ENCODE data around the gene NPDC1.

The NPDC1 gene

GRCh38 chr9:137085920-137086530, 40.0 kb upstream of the NPDC1 start:
- ChIA-PET POLR2A (no interaction called here), CTCF (interaction anchor here (1.2 to 3.1 kb wide), 7 partner anchors 12 to 57 kb away, joined by 3 to 11 read pairs (median 4); partner anchors contain the start of gene SAPCD2)
- WGBS (ENCODE audit: insufficient coverage): under 1% methylated on average over 58 of the region's 58 CpGs
- no peaks in the 10 kb centered on the region for H3K27me3 ChIP-seq (replicated peaks in 2 of 5; ENCODE audit: control insufficient read depth in 4 of 5, insufficient read depth in 5 of 5, low read length in 4 of 5)
- peaks cover 8 to 29% (median 21%) of the 10 kb centered on the region in 4 experiments for H3K4me1 ChIP-seq (ENCODE audit: control extremely low read depth in 1 of 4, control insufficient read depth in 4 of 4, insufficient read depth in 4 of 4, low read length in 3 of 4)
- H3K9me3 ChIP-seq (ENCODE audit: control extremely low read depth in 1 of 5, control insufficient read depth in 4 of 5, insufficient read depth in 2 of 5, low read depth in 1 of 5, low read length in 4 of 5): no peaks in the 10 kb centered on the region
- peak overlapping the region in 1 of 2 experiments; percentile 77 for H3K27ac ChIP-seq (ENCODE audit: insufficient read depth in 1 of 2, low read depth in 1 of 2, low read length in 2 of 2, poor library complexity in 1 of 2, severe bottlenecking in 2 of 2)
- peak overlapping the region; percentile 9 to 88 (median 82) for H3K4me3 ChIP-seq (ENCODE audit: control insufficient read depth in 1 of 7, extremely low read depth in 1 of 7, insufficient read depth in 4 of 7, low read depth in 2 of 7, low read length in 6 of 7)
- peaks cover 2 to 47% (median 28%) of the 10 kb centered on the region in 4 experiments for H3K36me3 ChIP-seq (ENCODE audit: control insufficient read depth in 4 of 4, insufficient read depth in 4 of 4, low read length in 3 of 4)
- DNase-seq: peak in 1 of 3 donors; percentile 7

- CTCF ChIA-PET: interaction anchor here (0.9 to 1.2 kb wide), 2 partner anchors 10 to 55 kb away, joined by 3 read pairs; no protein-coding TSS in a partner anchor
These were observed 38.5 kb upstream of the NPDC1 start for GRCh38 chr9:137084526-137084925.

GRCh38 chr9:137083394-137084004, 37.5 kb upstream of the NPDC1 start:
- H3K4me1 ChIP-seq (ENCODE audit: control extremely low read depth in 1 of 4, control insufficient read depth in 4 of 4, insufficient read depth in 4 of 4, low read length in 3 of 4): peaks cover 8 to 34% (median 25%) of the 10 kb centered on the region in 4 experiments
- WGBS (ENCODE audit: insufficient coverage): 95% methylated on average over 11 of the region's 12 CpGs
- H3K27me3 ChIP-seq (replicated peaks in 2 of 5; ENCODE audit: control insufficient read depth in 4 of 5, insufficient read depth in 5 of 5, low read length in 4 of 5): no peaks in the 10 kb centered on the region
- peaks cover 0 to 56% (median 28%) of the 10 kb centered on the region in 4 experiments for H3K36me3 ChIP-seq (ENCODE audit: control insufficient read depth in 4 of 4, insufficient read depth in 4 of 4, low read length in 3 of 4)
- no peak for DNase-seq
- no peak overlapping the region for H3K27ac ChIP-seq (ENCODE audit: insufficient read depth in 1 of 2, low read depth in 1 of 2, low read length in 2 of 2, poor library complexity in 1 of 2, severe bottlenecking in 2 of 2)
- CTCF ChIA-PET: interaction anchor here (0.6 to 1.2 kb wide), 2 partner anchors 9 to 11 kb away, joined by 3 read pairs; no protein-coding TSS in a partner anchor
- no peak overlapping the region for H3K4me3 ChIP-seq (ENCODE audit: control insufficient read depth in 1 of 7, extremely low read depth in 1 of 7, insufficient read depth in 4 of 7, low read depth in 2 of 7, low read length in 6 of 7)
- H3K9me3 ChIP-seq (ENCODE audit: control extremely low read depth in 1 of 5, control insufficient read depth in 4 of 5, insufficient read depth in 2 of 5, low read depth in 1 of 5, low read length in 4 of 5): no peaks in the 10 kb centered on the region
- POLR2A ChIA-PET: no interaction called here

More at GRCh38 chr9:137084526-137084925, 38.5 kb upstream of the NPDC1 start:
- Histone ChIP-seq H3K4me1 (ENCODE audit: control extremely low read depth in 1 of 4, control insufficient read depth in 4 of 4, insufficient read depth in 4 of 4, low read length in 3 of 4) (peaks cover 8 to 29% (median 21%) of the 10 kb centered on the region in 4 experiments), H3K36me3 (ENCODE audit: control insufficient read depth in 4 of 4, insufficient read depth in 4 of 4, low read length in 3 of 4) (peaks cover 2 to 53% (median 30%) of the 10 kb centered on the region in 4 experiments), H3K9me3 (ENCODE audit: control extremely low read depth in 1 of 5, control insufficient read depth in 4 of 5, insufficient read depth in 2 of 5, low read depth in 1 of 5, low read length in 4 of 5) (no peaks in the 10 kb centered on the region), H3K4me3 (ENCODE audit: control insufficient read depth in 1 of 7, extremely low read depth in 1 of 7, insufficient read depth in 4 of 7, low read depth in 2 of 7, low read length in 6 of 7) (no peak overlapping the region), H3K27ac (ENCODE audit: insufficient read depth in 1 of 2, low read depth in 1 of 2, low read length in 2 of 2, poor library complexity in 1 of 2, severe bottlenecking in 2 of 2) (no peak overlapping the region), H3K27me3 (replicated peaks in 2 of 5; ENCODE audit: control insufficient read depth in 4 of 5, insufficient read depth in 5 of 5, low read length in 4 of 5) (no peaks in the 10 kb centered on the region)
- POLR2A ChIA-PET: no interaction called here
- DNase-seq: no peak
- 80% methylated on average over 7 of the region's 9 CpGs for WGBS (ENCODE audit: insufficient coverage)

GRCh38 chr9:137082925-137083290, 36.9 kb upstream of the NPDC1 start:
- CTCF ChIA-PET: interaction anchor here (1.8 to 2.5 kb wide), 2 partner anchors 12 to 15 kb away, joined by 5 to 10 read pairs; partner anchors contain the start of gene SAPCD2
- Histone ChIP-seq H3K4me1 (ENCODE audit: control extremely low read depth in 1 of 4, control insufficient read depth in 4 of 4, insufficient read depth in 4 of 4, low read length in 3 of 4) (peaks cover 6 to 34% (median 30%) of the 10 kb centered on the region in 4 experiments), H3K27me3 (replicated peaks in 2 of 5; ENCODE audit: control insufficient read depth in 4 of 5, insufficient read depth in 5 of 5, low read length in 4 of 5) (no peaks in the 10 kb centered on the region), H3K4me3 (ENCODE audit: control insufficient read depth in 1 of 7, extremely low read depth in 1 of 7, insufficient read depth in 4 of 7, low read depth in 2 of 7, low read length in 6 of 7) (no peak overlapping the region), H3K36me3 (ENCODE audit: control insufficient read depth in 4 of 4, insufficient read depth in 4 of 4, low read length in 3 of 4) (peaks cover 0 to 51% (median 28%) of the 10 kb centered on the region in 4 experiments), H3K9me3 (ENCODE audit: control extremely low read depth in 1 of 5, control insufficient read depth in 4 of 5, insufficient read depth in 2 of 5, low read depth in 1 of 5, low read length in 4 of 5) (no peaks in the 10 kb centered on the region), H3K27ac (ENCODE audit: insufficient read depth in 1 of 2, low read depth in 1 of 2, low read length in 2 of 2, poor library complexity in 1 of 2, severe bottlenecking in 2 of 2) (no peak overlapping the region)
- 96% methylated on average over 7 of the region's 8 CpGs for WGBS (ENCODE audit: insufficient coverage)
- POLR2A ChIA-PET: no interaction called here
- DNase-seq: no peak

GRCh38 chr9:137082222-137082924, 36.4 kb upstream of the NPDC1 start:
- Histone ChIP-seq H3K27ac (ENCODE audit: insufficient read depth in 1 of 2, low read depth in 1 of 2, low read length in 2 of 2, poor library complexity in 1 of 2, severe bottlenecking in 2 of 2) (no peak overlapping the region), H3K27me3 (replicated peaks in 2 of 5; ENCODE audit: control insufficient read depth in 4 of 5, insufficient read depth in 5 of 5, low read length in 4 of 5) (no peaks in the 10 kb centered on the region), H3K9me3 (ENCODE audit: control extremely low read depth in 1 of 5, control insufficient read depth in 4 of 5, insufficient read depth in 2 of 5, low read depth in 1 of 5, low read length in 4 of 5) (no peaks in the 10 kb centered on the region), H3K4me3 (ENCODE audit: control insufficient read depth in 1 of 7, extremely low read depth in 1 of 7, insufficient read depth in 4 of 7, low read depth in 2 of 7, low read length in 6 of 7) (no peak overlapping the region), H3K36me3 (ENCODE audit: control insufficient read depth in 4 of 4, insufficient read depth in 4 of 4, low read length in 3 of 4) (peaks cover 0 to 51% (median 28%) of the 10 kb centered on the region in 4 experiments), H3K4me1 (ENCODE audit: control extremely low read depth in 1 of 4, control insufficient read depth in 4 of 4, insufficient read depth in 4 of 4, low read length in 3 of 4) (peaks cover under 1 to 28% (median 25%) of the 10 kb centered on the region in 4 experiments)
- WGBS (ENCODE audit: insufficient coverage): 98% methylated on average over 12 of the region's 16 CpGs
- DNase-seq: no peak
- ChIA-PET CTCF (interaction anchor here (1.8 to 2.5 kb wide), 2 partner anchors 12 to 14 kb away, joined by 5 to 10 read pairs; partner anchors contain the start of gene SAPCD2), POLR2A (no interaction called here)

GRCh38 chr9:137080260-137081122, 34.5 kb upstream of the NPDC1 start:
- ChIA-PET CTCF (interaction anchor here (1.3 to 2.5 kb wide), 2 partner anchors 10 to 52 kb away, joined by 3 to 10 read pairs; partner anchors contain the start of gene SAPCD2), POLR2A (interaction anchor here (0.6 kb wide), 1 partner anchor 22 kb away, joined by 3 read pairs; no protein-coding TSS in a partner anchor)
- H3K27ac ChIP-seq (ENCODE audit: insufficient read depth in 1 of 2, low read depth in 1 of 2, low read length in 2 of 2, poor library complexity in 1 of 2, severe bottlenecking in 2 of 2): no peak overlapping the region
- peaks cover 0 to 51% (median 28%) of the 10 kb centered on the region in 4 experiments for H3K36me3 ChIP-seq (ENCODE audit: control insufficient read depth in 4 of 4, insufficient read depth in 4 of 4, low read length in 3 of 4)
- no peaks in the 10 kb centered on the region for H3K9me3 ChIP-seq (ENCODE audit: control extremely low read depth in 1 of 5, control insufficient read depth in 4 of 5, insufficient read depth in 2 of 5, low read depth in 1 of 5, low read length in 4 of 5)
- no peaks in the 10 kb centered on the region for H3K27me3 ChIP-seq (replicated peaks in 2 of 5; ENCODE audit: control insufficient read depth in 4 of 5, insufficient read depth in 5 of 5, low read length in 4 of 5)
- DNase-seq: no peak
- no peak overlapping the region for H3K4me3 ChIP-seq (ENCODE audit: control insufficient read depth in 1 of 7, extremely low read depth in 1 of 7, insufficient read depth in 4 of 7, low read depth in 2 of 7, low read length in 6 of 7)
- 98% methylated on average over 21 of the region's 24 CpGs for WGBS (ENCODE audit: insufficient coverage)
- H3K4me1 ChIP-seq (ENCODE audit: control extremely low read depth in 1 of 4, control insufficient read depth in 4 of 4, insufficient read depth in 4 of 4, low read length in 3 of 4): peaks cover 0 to 21% (median 20%) of the 10 kb centered on the region in 4 experiments

Measured in common myeloid progenitor, CD34-positive (primary cell).